ENCODE data around the gene CHAF1B.

DNA sequence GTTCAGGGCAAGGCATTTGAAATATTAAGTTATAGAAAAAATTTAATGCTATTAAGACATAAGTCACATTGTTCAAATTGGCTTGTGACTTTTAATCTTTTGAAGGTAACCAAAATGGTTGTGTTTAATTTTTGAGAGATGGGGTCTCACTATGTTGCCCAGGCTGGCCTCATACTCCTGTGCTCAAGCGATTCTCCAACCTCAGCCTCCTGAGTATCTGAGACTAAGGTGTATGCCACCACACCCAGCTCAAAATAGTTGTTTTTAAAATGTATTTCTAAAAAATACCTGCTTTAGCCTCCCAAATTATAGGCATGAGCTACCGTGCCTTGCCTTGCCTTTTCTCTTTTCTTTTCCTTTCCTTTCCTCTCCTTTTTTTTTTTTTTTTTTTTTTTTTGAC is 26.0 kb upstream of the CHAF1B start:
- no peak for TF ChIP-seq POLR2A (IDR thresholded peaks at IDR 0.05)
- TF ChIP-seq, protein P1, sequence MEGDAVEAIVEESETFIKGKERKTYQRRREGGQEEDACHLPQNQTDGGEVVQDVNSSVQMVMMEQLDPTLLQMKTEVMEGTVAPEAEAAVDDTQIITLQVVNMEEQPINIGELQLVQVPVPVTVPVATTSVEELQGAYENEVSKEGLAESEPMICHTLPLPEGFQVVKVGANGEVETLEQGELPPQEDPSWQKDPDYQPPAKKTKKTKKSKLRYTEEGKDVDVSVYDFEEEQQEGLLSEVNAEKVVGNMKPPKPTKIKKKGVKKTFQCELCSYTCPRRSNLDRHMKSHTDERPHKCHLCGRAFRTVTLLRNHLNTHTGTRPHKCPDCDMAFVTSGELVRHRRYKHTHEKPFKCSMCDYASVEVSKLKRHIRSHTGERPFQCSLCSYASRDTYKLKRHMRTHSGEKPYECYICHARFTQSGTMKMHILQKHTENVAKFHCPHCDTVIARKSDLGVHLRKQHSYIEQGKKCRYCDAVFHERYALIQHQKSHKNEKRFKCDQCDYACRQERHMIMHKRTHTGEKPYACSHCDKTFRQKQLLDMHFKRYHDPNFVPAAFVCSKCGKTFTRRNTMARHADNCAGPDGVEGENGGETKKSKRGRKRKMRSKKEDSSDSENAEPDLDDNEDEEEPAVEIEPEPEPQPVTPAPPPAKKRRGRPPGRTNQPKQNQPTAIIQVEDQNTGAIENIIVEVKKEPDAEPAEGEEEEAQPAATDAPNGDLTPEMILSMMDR (IDR thresholded peaks at IDR 0.05) = no peak

All from prostate gland (tissue), 2 donors.